Heart left ventricle (tissue), 16 donors: ENCODE data around the gene CERCAM. TPM values are rescaled to one million over a fixed set of nuclear protein-coding genes. Genes with fewer than 3 reads are reported as not detected.
A peak's percentile ranks its signal among the peaks of the same experiment; 100 is the strongest.

Experiments used
- ATAC-seq, 4 donors: fragments of 200-7000 bp; cut with Tn5 transposase; one replicate each; pipeline ENCODE4 v1.9.1; 2020 to 2022; ENCODE audit warnings: moderate library complexity in 4 of 4, mild to moderate bottlenecking in 3 of 4, moderate number of reproducible peaks in 1 of 4
- DNase-seq, 5 donors: peaks; one replicate each; pipeline ENCODE4 v3.0.0-alpha.2; 2020
- H3K27ac ChIP-seq, 12 donors: fragments of 200-600 bp; sonication (generic) in 4 of 12; one replicate each; pipeline versions ENCODE4 v1.5.0 to v1.8.0; 2016 to 2022; ENCODE audit warnings: mild to moderate bottlenecking in 2 of 12
- H3K27me3 ChIP-seq, 9 donors: fragments of 200-600 bp; sonication (generic) in 2 of 9; one replicate each; pipeline versions ENCODE4 v1.5.1 to v1.8.0; 2016 to 2022; ENCODE audit warnings: mild to moderate bottlenecking in 3 of 9
- H3K36me3 ChIP-seq, 9 donors: fragments of 200-600 bp; sonication (generic) in 2 of 9; one replicate each; pipeline versions ENCODE4 v1.5.0 to v1.8.0; 2018 to 2022; ENCODE audit warnings: mild to moderate bottlenecking in 2 of 9
- H3K4me1 ChIP-seq, 12 donors: fragments of 200-600 bp; sonication (generic) in 4 of 12; one replicate each; pipeline versions ENCODE4 v1.5.0 to v1.8.0; 2016 to 2022; ENCODE audit warnings: mild to moderate bottlenecking in 3 of 12
- H3K4me3 ChIP-seq, 12 donors: fragments of 200-600 bp; sonication (generic) in 4 of 12; one replicate each; pipeline versions ENCODE4 v1.5.0 to v1.8.0; 2017 to 2022; ENCODE audit warnings: mild to moderate bottlenecking in 9 of 12, moderate library complexity in 4 of 12
- H3K9me3 ChIP-seq, 12 donors: fragments of 200-600 bp; sonication (generic) in 4 of 12; one replicate each; pipeline versions ENCODE4 v1.5.0 to v1.8.0; 2016 to 2022; ENCODE audit warnings: mild to moderate bottlenecking in 1 of 12
- POLR2A ChIP-seq, 2 donors: fragments of 450-650 bp; IDR thresholded peaks; one replicate each; pipeline ENCODE4 v1.6.1; 2017; ENCODE audit warnings: antibody characterized with exemption in 2 of 2, mild to moderate bottlenecking in 2 of 2, moderate library complexity in 2 of 2
- WGBS, 4 donors: extraction: QIAGEN DNeasy Blood & Tissue Kit in 2 of 4; methylation state at CpG; one replicate each; pipeline versions ENCODE4 v1.1.5 to v1.1.7; 2013 to 2018; 5-methylcytosine and 5-hydroxymethylcytosine counted together
- intact Hi-C, 10 donors: fragments of 100-400 bp; cut with DNase I; formaldehyde crosslinking; loops; one replicate each; pipeline versions ENCODE4 v1.11.1 to v1.14.2; 2022
- polyA plus RNA-seq, 2 donors: library from polyadenylated mRNA; stranded (reverse); fragments of 200-250 nt; gene quantifications; one replicate each; pipeline ENCODE4 v1.2.3, GENCODE V29; 2013
- total RNA-seq, 9 donors: library from RNA; depleted of rRNA in 2 of 9; stranded (reverse); fragments of >200 nt in 2 of 9; fragmentation: NEBNext Ultra II Directional in 3 of 9; extraction: Animal tissue kit (Norgen Biotek cat#: 25700) in 3 of 9; gene quantifications; one replicate each; pipeline versions ENCODE4 v1.1.0 to v1.2.4, GENCODE V29; 2016 to 2023
- TF ChIP-seq, protein P1 (sequence below), 12 donors: fragments of 200-600 bp; sonication (generic) in 4 of 12; IDR thresholded peaks; one replicate each; pipeline versions ENCODE4 v1.5.0 to v1.8.0; 2018 to 2022; ENCODE audit warnings: antibody characterized with exemption in 12 of 12, mild to moderate bottlenecking in 5 of 12
- donor health status: ischemic (EF 13 %, LVEDD 7.1; RV severe dilation, severe dysfunction).
- donor health status: healthy with polysubstance abuse.
- donor health status: DM: no; HTN: yes; CAD: no.
- donor health status: DM: no; HTN: no; CAD: no.
- donor health status: ischemic (EF 25% LVEDD 6.9; RV normal size, moderate dysfunction).
- donor health status: ischemic (EF 25% LVEDD 5.7; RV mildly dilated, moderate dysfunction).
- donor health status: healthy.
- donor health status: DM: yes; HTN: yes; CAD: no.
- donor health status: ischemic (EF 35%, LVEDD 5.7; RV mildly dilated, moderate dysfunction).
- donor health status: nonischemic (EF 11% LVEDD 7.7; RV severe dilation, severe dysfunction).
- donor health status: DM: yes; HTN: yes; CAD: no.
- donor health status: PGD.
- donor health status: ischemic (EF 29% LVEDD 5.4; RV normal size, mild dysfunction).
- donor health status: nonischemic (EF 23%, LVEDD 6.1; RV moderate dilation, normal function).

Gene CERCAM
- total and polyA plus RNA-seq, 11 donors = 5.3 to 30.0 (median 11.4) TPM

DNA sequence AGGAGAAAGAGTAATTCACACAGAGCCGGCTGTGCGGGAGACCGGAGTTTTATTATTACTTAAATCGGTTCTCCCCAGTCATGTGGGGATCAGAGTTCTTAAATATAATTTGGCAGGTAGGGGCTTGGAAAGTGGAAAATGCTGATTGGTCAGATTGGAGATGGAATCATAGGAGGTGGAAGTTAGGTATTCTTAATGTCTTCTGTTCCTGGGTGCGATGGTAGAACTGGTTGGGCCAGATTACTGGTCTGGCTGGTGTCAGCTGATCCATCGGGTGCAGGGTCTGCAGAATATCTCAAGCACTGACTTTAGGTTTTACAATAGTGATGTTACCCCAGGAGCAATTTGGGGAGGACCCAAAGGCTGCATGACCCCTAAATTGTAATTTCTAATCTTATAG, 4.6 kb upstream of the CERCAM start:
- Histone ChIP-seq H3K36me3 (no peaks in the 10 kb centered on the region), H3K27me3 (peaks cover 0 to 50% (median 17%) of the 10 kb centered on the region in 9 donors), H3K4me1 (peaks cover 0 to 29% (median 15%) of the 10 kb centered on the region in 12 donors), H3K4me3 (no peak overlapping the region), H3K27ac (no peak overlapping the region), H3K9me3 (no peaks in the 10 kb centered on the region)
- ATAC-seq (no peak), DNase-seq (no peak)
- intact Hi-C loops = loop anchor here in 1 of 10 donors (5.0 kb wide), 1 partner anchor 54 kb away; no protein-coding TSS in a partner anchor
- 57 to 70% (median 66%) methylated on average over 6 of the region's 6 CpGs for WGBS, 4 donors
- TF ChIP-seq, protein P1, sequence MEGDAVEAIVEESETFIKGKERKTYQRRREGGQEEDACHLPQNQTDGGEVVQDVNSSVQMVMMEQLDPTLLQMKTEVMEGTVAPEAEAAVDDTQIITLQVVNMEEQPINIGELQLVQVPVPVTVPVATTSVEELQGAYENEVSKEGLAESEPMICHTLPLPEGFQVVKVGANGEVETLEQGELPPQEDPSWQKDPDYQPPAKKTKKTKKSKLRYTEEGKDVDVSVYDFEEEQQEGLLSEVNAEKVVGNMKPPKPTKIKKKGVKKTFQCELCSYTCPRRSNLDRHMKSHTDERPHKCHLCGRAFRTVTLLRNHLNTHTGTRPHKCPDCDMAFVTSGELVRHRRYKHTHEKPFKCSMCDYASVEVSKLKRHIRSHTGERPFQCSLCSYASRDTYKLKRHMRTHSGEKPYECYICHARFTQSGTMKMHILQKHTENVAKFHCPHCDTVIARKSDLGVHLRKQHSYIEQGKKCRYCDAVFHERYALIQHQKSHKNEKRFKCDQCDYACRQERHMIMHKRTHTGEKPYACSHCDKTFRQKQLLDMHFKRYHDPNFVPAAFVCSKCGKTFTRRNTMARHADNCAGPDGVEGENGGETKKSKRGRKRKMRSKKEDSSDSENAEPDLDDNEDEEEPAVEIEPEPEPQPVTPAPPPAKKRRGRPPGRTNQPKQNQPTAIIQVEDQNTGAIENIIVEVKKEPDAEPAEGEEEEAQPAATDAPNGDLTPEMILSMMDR (IDR thresholded peaks at IDR 0.05) = no peak
- TF ChIP-seq POLR2A (IDR thresholded peaks at IDR 0.05) = no peak

DNA sequence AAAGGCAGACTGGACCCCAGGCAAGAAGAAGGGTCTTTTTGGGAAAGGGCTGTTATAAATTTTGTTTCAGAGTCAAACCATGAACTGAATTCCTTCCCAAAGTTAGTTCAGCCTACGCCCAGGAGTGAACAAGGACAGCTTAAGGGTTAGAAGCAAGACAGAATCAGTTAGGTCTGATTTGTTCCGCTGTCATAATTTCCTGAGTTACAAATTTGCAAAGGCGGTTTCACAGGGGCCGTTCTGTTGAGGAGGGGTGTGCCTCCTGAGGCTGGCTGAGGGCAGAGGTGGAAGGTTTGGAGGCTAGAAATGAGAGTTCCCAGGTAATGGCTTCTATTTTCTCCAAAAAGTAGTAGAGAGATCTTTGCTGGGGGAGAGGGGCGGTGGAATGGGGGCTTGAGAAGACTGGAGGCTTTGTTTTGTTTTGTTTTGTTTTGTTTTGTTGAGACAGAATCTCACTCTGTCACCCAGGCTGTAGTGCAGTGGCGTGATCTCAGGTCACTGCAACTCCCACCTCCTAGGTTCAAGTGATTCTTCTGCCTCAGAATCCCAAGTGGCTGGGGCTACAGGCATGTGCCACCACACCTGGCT, 4.1 kb upstream of the CERCAM start:
- H3K27ac ChIP-seq = no peak overlapping the region
- no peaks in the 10 kb centered on the region for H3K36me3 ChIP-seq
- DNase-seq (no peak), ATAC-seq (no peak)
- no peaks in the 10 kb centered on the region for H3K9me3 ChIP-seq
- H3K4me3 ChIP-seq = no peak overlapping the region
- intact Hi-C loops = loop anchor here in 1 of 10 donors (5.0 kb wide), 1 partner anchor 54 kb away; no protein-coding TSS in a partner anchor
- H3K27me3 ChIP-seq = peaks cover 0 to 50% (median 17%) of the 10 kb centered on the region in 9 donors
- peaks cover 0 to 29% (median 15%) of the 10 kb centered on the region in 12 donors for H3K4me1 ChIP-seq
- 58 to 67% (median 60%) methylated on average over 6 of the region's 6 CpGs for WGBS, 4 donors
- TF ChIP-seq POLR2A (IDR thresholded peaks at IDR 0.05) = no peak
- TF ChIP-seq, protein P1 (IDR thresholded peaks at IDR 0.05) = no peak

DNA sequence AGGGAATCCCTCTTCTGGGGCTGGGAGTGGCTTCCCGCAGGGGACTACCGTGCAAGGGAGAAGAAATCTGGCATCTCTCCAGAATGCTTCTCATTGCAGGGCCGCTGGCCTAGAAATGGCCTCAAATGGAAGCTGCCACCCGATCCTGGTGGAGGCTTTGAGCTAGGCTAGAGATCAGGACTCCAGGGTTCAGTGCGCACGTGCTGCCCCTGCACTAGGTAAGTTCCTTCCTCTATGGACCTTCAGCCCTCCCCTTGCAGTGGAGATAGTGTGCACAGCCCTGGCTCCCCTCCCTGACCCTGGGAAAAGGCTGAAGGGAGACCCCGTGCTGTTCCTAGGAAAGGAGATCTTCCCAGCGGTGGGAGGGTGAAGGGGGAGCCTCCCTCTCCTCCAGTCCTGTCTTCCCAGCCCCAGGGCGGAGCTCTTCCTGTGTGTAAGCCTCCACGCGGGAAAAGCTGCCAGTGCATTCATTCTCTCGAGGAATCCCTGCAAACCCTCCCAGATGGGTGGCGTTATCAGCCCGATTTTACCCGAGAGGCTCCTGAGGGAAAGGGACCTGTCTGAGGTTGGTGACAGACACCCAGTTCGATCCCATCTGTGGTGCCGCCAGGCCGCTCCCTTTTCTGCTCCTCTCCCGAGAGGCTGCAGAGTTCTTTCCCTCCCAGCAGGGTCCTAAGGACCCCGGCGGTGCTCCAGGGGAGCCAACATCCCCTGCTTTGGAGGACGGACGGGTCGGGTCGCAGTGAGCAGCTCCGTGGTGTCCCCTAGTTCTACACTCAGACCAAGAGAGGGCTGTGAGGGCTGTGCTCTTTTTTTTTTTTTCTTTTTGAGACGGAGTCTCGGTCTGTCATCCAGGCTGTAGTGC, 1.4 kb upstream of the CERCAM start:
- DNase-seq (no peak), ATAC-seq (no peak)
- Histone ChIP-seq H3K27me3 (peaks cover 0 to 40% (median 17%) of the 10 kb centered on the region in 9 donors), H3K9me3 (no peaks in the 10 kb centered on the region), H3K4me1 (peaks cover 0 to 28% (median 16%) of the 10 kb centered on the region in 12 donors), H3K36me3 (peaks cover 0 to 6% (median 0%) of the 10 kb centered on the region in 9 donors), H3K27ac (peak overlapping the region in 1 of 12 donors; percentile 85), H3K4me3 (peak overlapping the region in 11 of 12 donors; percentile 56 to 99 (median 92))
- intact Hi-C loops = loop anchor here in 1 of 10 donors (5.0 kb wide), 1 partner anchor 57 kb away; no protein-coding TSS in a partner anchor
- TF ChIP-seq, protein P1 (IDR thresholded peaks at IDR 0.05) = no peak
- no peak for TF ChIP-seq POLR2A (IDR thresholded peaks at IDR 0.05)
- WGBS, 4 donors = 6 to 11% (median 10%) methylated on average over 24 to 28 of the region's 28 CpGs
